PFSK-1 (cell line): ENCODE results near the gene ERGIC1.

Experiments
- FOXP2 ChIP-seq: optimal IDR thresholded peaks from 2 replicates; pipeline ENCODE3; 2011; ENCODE audit warnings: borderline replicate concordance, control low read depth, inconsistent platforms; ENCODE audit not compliant: insufficient read depth; ENCODE audit errors: extremely low read length, extremely low read depth
- POLR2AphosphoS5 ChIP-seq: IDR thresholded peaks from 2 replicates; pipeline ENCODE4 v1.6.1; 2012; ENCODE audit warnings: low read depth, mild to moderate bottlenecking, control low read depth, low read length, moderate library complexity
- SIN3A ChIP-seq: IDR thresholded peaks from 2 replicates; pipeline ENCODE4 v1.6.1; 2012; ENCODE audit warnings: mild to moderate bottlenecking, low read length, moderate library complexity, borderline replicate concordance; ENCODE audit not compliant: insufficient read depth
- TAF1 ChIP-seq: IDR thresholded peaks from 2 replicates; pipeline ENCODE4 v1.6.1; 2012; ENCODE audit warnings: low read length, control low read depth, borderline replicate concordance; ENCODE audit not compliant: insufficient read depth
- TF ChIP-seq, protein P1 (sequence below), 2 experiments: IDR thresholded peaks; 2 replicates each; pipeline versions ENCODE4 v1.6.1 to v1.8.0; 2011 to 2012; ENCODE audit warnings: low read depth in 2 of 2, low read length in 2 of 2, control low read depth in 1 of 2, inconsistent platforms in 1 of 2, mild to moderate bottlenecking in 1 of 2, moderate library complexity in 1 of 2; ENCODE audit not compliant: insufficient read depth in 1 of 2

Gene ERGIC1

DNA sequence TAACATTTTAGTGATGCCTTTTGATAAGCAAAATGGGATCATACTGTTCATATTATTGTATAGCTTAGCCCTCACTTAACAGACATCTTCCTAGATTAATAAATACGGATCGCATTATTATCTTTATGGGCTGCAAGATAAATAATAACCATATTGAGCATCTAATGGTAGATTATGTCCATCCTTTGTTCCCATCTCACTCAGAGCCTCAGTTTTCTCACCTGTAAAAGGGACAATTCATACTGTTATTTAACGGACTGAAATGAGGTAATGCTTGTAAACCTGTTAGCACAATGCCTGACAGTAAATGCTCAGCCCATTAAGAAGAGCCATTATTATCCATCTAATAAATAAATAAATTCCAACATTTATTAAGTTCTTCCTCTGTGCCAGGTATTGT is 122.2 kb downstream of the ERGIC1 start:
- TF ChIP-seq, protein P1, sequence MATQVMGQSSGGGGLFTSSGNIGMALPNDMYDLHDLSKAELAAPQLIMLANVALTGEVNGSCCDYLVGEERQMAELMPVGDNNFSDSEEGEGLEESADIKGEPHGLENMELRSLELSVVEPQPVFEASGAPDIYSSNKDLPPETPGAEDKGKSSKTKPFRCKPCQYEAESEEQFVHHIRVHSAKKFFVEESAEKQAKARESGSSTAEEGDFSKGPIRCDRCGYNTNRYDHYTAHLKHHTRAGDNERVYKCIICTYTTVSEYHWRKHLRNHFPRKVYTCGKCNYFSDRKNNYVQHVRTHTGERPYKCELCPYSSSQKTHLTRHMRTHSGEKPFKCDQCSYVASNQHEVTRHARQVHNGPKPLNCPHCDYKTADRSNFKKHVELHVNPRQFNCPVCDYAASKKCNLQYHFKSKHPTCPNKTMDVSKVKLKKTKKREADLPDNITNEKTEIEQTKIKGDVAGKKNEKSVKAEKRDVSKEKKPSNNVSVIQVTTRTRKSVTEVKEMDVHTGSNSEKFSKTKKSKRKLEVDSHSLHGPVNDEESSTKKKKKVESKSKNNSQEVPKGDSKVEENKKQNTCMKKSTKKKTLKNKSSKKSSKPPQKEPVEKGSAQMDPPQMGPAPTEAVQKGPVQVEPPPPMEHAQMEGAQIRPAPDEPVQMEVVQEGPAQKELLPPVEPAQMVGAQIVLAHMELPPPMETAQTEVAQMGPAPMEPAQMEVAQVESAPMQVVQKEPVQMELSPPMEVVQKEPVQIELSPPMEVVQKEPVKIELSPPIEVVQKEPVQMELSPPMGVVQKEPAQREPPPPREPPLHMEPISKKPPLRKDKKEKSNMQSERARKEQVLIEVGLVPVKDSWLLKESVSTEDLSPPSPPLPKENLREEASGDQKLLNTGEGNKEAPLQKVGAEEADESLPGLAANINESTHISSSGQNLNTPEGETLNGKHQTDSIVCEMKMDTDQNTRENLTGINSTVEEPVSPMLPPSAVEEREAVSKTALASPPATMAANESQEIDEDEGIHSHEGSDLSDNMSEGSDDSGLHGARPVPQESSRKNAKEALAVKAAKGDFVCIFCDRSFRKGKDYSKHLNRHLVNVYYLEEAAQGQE (IDR thresholded peaks at IDR 0.05; ENCODE audit: insufficient read depth in 1 of 2, low read depth in 2 of 2, low read length in 2 of 2), result no peak
- no peak for TF ChIP-seq FOXP2
- TF ChIP-seq TAF1, result no peak
- no peak for TF ChIP-seq POLR2AphosphoS5
- TF ChIP-seq SIN3A, result no peak

DNA sequence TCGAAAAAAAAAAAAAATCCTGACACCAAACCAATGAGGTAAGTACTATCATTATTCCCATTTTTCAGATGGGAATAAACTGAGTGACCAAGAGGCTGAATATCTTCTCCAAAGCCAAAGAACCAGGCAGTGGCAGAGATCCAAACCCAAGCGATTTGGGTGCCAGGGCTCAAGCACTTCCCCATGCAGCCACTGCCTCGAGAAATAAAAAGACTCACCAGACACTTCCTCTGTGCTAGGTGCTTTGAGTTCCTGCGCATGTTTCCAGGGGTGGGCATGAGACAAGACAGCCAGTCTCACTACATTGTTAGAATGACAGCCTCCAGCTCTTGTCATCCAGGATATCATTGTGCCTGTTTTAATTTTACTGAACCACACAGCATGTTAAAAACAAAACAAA is 122.9 kb downstream of the ERGIC1 start:
- TF ChIP-seq TAF1 (no peak), POLR2AphosphoS5 (no peak), SIN3A (no peak), FOXP2 (no peak)
- TF ChIP-seq, protein P1 (IDR thresholded peaks at IDR 0.05; ENCODE audit: insufficient read depth in 1 of 2, low read depth in 2 of 2, low read length in 2 of 2), result no peak

DNA sequence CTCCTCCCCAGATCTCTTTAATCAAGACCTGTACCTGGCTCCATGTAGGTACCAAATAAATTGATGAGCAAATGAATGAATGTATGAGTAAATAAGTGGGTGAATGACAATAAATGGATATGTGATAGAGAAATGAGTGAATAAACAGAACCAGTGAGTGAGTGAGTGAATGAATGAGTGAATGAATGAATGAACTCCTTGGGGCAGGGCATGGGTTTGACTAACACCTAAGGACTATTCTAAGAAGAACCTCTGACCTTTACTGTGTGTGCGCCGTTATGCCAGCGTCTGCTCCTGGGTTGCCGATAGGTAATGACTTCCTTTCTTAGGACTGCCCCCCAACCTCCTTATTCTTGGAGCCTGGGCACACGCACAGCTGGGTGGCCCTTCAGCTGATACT is 123.4 kb downstream of the ERGIC1 start:
- TF ChIP-seq, protein P1 (IDR thresholded peaks at IDR 0.05; ENCODE audit: insufficient read depth in 1 of 2, low read depth in 2 of 2, low read length in 2 of 2), result no peak
- no peak for TF ChIP-seq FOXP2
- TF ChIP-seq SIN3A, result no peak
- no peak for TF ChIP-seq POLR2AphosphoS5
- no peak for TF ChIP-seq TAF1

DNA sequence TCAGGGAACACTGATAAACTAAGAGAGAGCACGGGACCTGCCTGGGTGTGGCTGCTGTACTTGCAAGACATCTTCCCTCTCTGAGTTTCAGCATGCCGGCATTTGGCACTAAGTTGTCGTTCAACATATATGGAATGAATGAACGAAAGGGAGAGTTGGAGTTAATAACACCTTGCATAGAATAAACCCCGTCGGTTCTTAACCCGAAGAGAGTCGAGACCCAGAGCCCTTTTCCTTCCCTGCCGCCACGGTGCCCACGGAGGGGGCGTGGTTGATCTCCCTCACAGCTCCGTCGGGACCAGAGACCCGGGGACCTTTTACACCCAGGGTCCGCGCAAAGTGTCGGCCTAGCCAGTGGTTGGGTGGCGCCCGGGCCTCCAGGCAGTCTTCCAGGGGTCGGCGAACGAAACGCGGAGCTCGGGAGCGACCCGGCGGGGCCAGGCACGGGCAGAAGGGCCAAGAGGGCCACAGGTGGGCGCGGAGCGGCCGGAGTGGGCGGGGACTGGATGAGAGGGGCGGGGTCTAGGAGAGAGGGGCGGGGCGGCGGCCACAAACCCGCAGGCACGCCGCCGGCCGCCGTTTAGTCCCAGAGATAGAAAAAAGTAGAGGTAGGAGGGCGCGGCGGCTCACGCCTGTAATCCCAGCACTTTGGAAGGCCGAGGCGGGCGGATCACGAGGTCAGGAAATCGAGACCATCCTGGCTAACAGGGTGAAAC is 124.4 kb downstream of the ERGIC1 start:
- TF ChIP-seq TAF1 (no peak), FOXP2 (no peak), SIN3A (no peak), POLR2AphosphoS5 (no peak)
- TF ChIP-seq, protein P1 (IDR thresholded peaks at IDR 0.05; ENCODE audit: insufficient read depth in 1 of 2, low read depth in 2 of 2, low read length in 2 of 2), result no peak
